Measurements from ENCODE around the gene BCAN.

The BCAN gene

DNA sequence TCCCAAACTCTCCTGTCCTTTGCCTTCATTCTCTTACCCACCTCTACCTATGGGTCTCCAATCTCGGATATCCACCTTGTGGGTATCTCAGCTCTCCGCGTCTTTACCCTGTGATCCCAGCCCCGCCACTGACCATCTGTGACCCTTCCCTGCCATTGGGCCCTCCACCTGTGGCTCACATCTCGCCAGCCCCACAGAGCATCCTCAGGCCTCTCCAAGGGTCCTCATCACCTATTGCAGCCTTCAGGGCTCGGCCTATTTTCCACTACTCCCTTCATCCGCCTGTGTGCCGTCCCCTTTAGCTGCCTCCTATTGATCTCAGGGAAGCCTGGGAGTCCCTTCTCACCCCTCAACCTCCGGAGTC lies 11.1 kb downstream of the BCAN start:
- Histone ChIP-seq H3K18ac (ENCODE audit: low read depth in 1 of 2, low read length in 2 of 2) (no peak overlapping the region), H4K91ac (ENCODE audit: low read length) (no peak overlapping the region), H2BK5ac (ENCODE audit: low read depth, low read length, poor library complexity, severe bottlenecking) (no peak overlapping the region), H2AK5ac (ENCODE audit: low read length, severe bottlenecking) (no peak overlapping the region), H3K27ac (ENCODE audit: low read length, poor library complexity, severe bottlenecking) (no peak overlapping the region), H3K9ac (ENCODE audit: low read length) (no peak overlapping the region), H3K4me1 (ENCODE audit: control insufficient read depth, insufficient read depth, low read depth, low read length) (peaks cover 13% of the 10 kb centered on the region), H3K4ac (ENCODE audit: low read depth in 1 of 2, low read length in 2 of 2) (no peak overlapping the region), H3K23ac (ENCODE audit: low read length in 2 of 2) (no peak overlapping the region), H3K4me3 (ENCODE audit: insufficient read depth in 1 of 2, low read depth in 1 of 2, low read length in 2 of 2) (no peak overlapping the region), H3K36me3 (ENCODE audit: control insufficient read depth in 1 of 2, insufficient read depth in 2 of 2, low read depth in 1 of 2, low read length in 2 of 2) (no peaks in the 10 kb centered on the region), H3K27me3 (ENCODE audit: control insufficient read depth in 1 of 2, insufficient read depth in 1 of 2, low read length in 2 of 2) (peaks cover 90 to 91% of the 10 kb centered on the region in 2 experiments), H2BK120ac (ENCODE audit: low read depth, low read length) (no peak overlapping the region), H2BK12ac (ENCODE audit: low read length in 2 of 2) (no peak overlapping the region), H2BK15ac (ENCODE audit: low read depth, poor library complexity, severe bottlenecking) (no peak overlapping the region), H3K14ac (ENCODE audit: low read length in 2 of 2) (no peak overlapping the region), H3K9me3 (ENCODE audit: control insufficient read depth, low read length) (no peaks in the 10 kb centered on the region), H4K8ac (ENCODE audit: low read length) (no peak overlapping the region), H2AFZ (ENCODE audit: low read depth, low read length) (no peak overlapping the region), H3K4me2 (ENCODE audit: low read length, poor library complexity, severe bottlenecking) (no peak overlapping the region), H3K79me1 (replicated peaks; ENCODE audit: low read length, poor library complexity, severe bottlenecking) (peaks cover 4% of the 10 kb centered on the region)
- 88% methylated on average over 9 of the region's 9 CpGs for WGBS
- no peak for DNase-seq

GRCh38 chr1:156654700-156655099 lies 12.8 kb downstream of the BCAN start:
- no peak overlapping the region for H2BK15ac ChIP-seq (ENCODE audit: low read depth, poor library complexity, severe bottlenecking)
- peaks cover 20% of the 10 kb centered on the region for H3K4me1 ChIP-seq (ENCODE audit: control insufficient read depth, insufficient read depth, low read depth, low read length)
- no peaks in the 10 kb centered on the region for H3K9me3 ChIP-seq (ENCODE audit: control insufficient read depth, low read length)
- no peak overlapping the region for H3K4me3 ChIP-seq (ENCODE audit: insufficient read depth in 1 of 2, low read depth in 1 of 2, low read length in 2 of 2)
- no peak overlapping the region for H3K4ac ChIP-seq (ENCODE audit: low read depth in 1 of 2, low read length in 2 of 2)
- H2AFZ ChIP-seq (ENCODE audit: low read depth, low read length): no peak overlapping the region
- no peak overlapping the region for H2AK5ac ChIP-seq (ENCODE audit: low read length, severe bottlenecking)
- H4K91ac ChIP-seq (ENCODE audit: low read length): no peak overlapping the region
- no peak overlapping the region for H3K4me2 ChIP-seq (ENCODE audit: low read length, poor library complexity, severe bottlenecking)
- no peak overlapping the region for H3K18ac ChIP-seq (ENCODE audit: low read depth in 1 of 2, low read length in 2 of 2)
- H3K27me3 ChIP-seq (ENCODE audit: control insufficient read depth in 1 of 2, insufficient read depth in 1 of 2, low read length in 2 of 2): peaks cover 75 to 79% of the 10 kb centered on the region in 2 experiments
- WGBS: no CpG with 5 or more reads among the region's 1 CpG
- H3K36me3 ChIP-seq (ENCODE audit: control insufficient read depth in 1 of 2, insufficient read depth in 2 of 2, low read depth in 1 of 2, low read length in 2 of 2): peaks cover 0 to 2% of the 10 kb centered on the region in 2 experiments
- H2BK5ac ChIP-seq (ENCODE audit: low read depth, low read length, poor library complexity, severe bottlenecking): no peak overlapping the region
- H2BK12ac ChIP-seq (ENCODE audit: low read length in 2 of 2): no peak overlapping the region
- H4K8ac ChIP-seq (ENCODE audit: low read length): no peak overlapping the region
- H3K27ac ChIP-seq (ENCODE audit: low read length, poor library complexity, severe bottlenecking): no peak overlapping the region
- peaks cover 13% of the 10 kb centered on the region for H3K79me1 ChIP-seq (replicated peaks; ENCODE audit: low read length, poor library complexity, severe bottlenecking)
- no peak overlapping the region for H3K14ac ChIP-seq (ENCODE audit: low read length in 2 of 2)
- no peak overlapping the region for H3K9ac ChIP-seq (ENCODE audit: low read length)
- no peak overlapping the region for H2BK120ac ChIP-seq (ENCODE audit: low read depth, low read length)
- DNase-seq: no peak
- no peak overlapping the region for H3K23ac ChIP-seq (ENCODE audit: low read length in 2 of 2)

DNA sequence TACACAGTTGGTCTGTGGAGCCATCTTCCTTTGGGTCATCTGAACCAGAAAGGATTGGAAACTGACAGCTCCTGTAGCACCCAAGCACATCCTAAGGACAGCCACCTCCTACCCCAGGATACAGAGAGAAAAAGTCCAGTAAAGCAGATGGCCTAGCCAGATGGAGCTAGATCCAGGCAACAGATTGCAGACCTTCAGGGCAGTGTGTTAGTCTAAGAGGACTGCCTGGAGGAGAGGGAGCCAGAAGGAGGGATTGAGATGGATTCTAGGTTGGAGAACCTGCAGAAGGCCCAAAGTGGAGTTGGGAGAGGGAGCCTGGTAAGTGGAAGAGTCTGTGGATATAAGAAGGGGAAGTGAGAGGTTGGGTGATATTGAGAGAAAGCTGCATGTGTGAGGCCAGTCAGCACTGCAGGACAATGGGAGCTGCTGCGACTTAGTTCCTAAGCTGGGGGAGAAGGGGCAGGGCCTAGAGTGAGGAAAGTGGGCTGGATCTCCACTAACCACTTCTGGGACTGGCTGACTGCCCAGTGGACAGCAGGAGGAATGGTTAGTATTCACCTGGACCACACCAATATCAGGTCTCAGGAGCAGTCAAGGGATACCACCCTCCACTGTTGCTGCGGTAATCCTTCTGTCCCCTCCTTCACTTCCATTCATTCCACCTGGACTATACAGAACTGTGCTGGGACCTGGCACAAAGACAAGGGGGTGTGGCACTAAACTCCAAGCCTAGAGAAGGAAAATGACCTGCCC lies 13.4 kb downstream of the BCAN start:
- Histone ChIP-seq H3K4ac (ENCODE audit: low read depth in 1 of 2, low read length in 2 of 2) (no peak overlapping the region), H2BK12ac (ENCODE audit: low read length in 2 of 2) (no peak overlapping the region), H3K27ac (ENCODE audit: low read length, poor library complexity, severe bottlenecking) (no peak overlapping the region), H3K27me3 (ENCODE audit: control insufficient read depth in 1 of 2, insufficient read depth in 1 of 2, low read length in 2 of 2) (peaks cover 69 to 73% of the 10 kb centered on the region in 2 experiments), H3K36me3 (ENCODE audit: control insufficient read depth in 1 of 2, insufficient read depth in 2 of 2, low read depth in 1 of 2, low read length in 2 of 2) (peaks cover 0 to 2% of the 10 kb centered on the region in 2 experiments), H2BK15ac (ENCODE audit: low read depth, poor library complexity, severe bottlenecking) (no peak overlapping the region), H4K8ac (ENCODE audit: low read length) (no peak overlapping the region), H4K91ac (ENCODE audit: low read length) (no peak overlapping the region), H3K4me3 (ENCODE audit: insufficient read depth in 1 of 2, low read depth in 1 of 2, low read length in 2 of 2) (no peak overlapping the region), H2AFZ (ENCODE audit: low read depth, low read length) (no peak overlapping the region), H2BK120ac (ENCODE audit: low read depth, low read length) (no peak overlapping the region), H3K79me1 (replicated peaks; ENCODE audit: low read length, poor library complexity, severe bottlenecking) (peaks cover 13% of the 10 kb centered on the region), H3K4me2 (ENCODE audit: low read length, poor library complexity, severe bottlenecking) (no peak overlapping the region), H3K23ac (ENCODE audit: low read length in 2 of 2) (no peak overlapping the region), H3K14ac (ENCODE audit: low read length in 2 of 2) (no peak overlapping the region), H3K4me1 (ENCODE audit: control insufficient read depth, insufficient read depth, low read depth, low read length) (peaks cover 24% of the 10 kb centered on the region), H3K9me3 (ENCODE audit: control insufficient read depth, low read length) (no peaks in the 10 kb centered on the region), H3K18ac (ENCODE audit: low read depth in 1 of 2, low read length in 2 of 2) (no peak overlapping the region), H3K9ac (ENCODE audit: low read length) (no peak overlapping the region), H2BK5ac (ENCODE audit: low read depth, low read length, poor library complexity, severe bottlenecking) (no peak overlapping the region), H2AK5ac (ENCODE audit: low read length, severe bottlenecking) (no peak overlapping the region)
- no peak for DNase-seq
- 95% methylated on average over 2 of the region's 2 CpGs for WGBS

DNA sequence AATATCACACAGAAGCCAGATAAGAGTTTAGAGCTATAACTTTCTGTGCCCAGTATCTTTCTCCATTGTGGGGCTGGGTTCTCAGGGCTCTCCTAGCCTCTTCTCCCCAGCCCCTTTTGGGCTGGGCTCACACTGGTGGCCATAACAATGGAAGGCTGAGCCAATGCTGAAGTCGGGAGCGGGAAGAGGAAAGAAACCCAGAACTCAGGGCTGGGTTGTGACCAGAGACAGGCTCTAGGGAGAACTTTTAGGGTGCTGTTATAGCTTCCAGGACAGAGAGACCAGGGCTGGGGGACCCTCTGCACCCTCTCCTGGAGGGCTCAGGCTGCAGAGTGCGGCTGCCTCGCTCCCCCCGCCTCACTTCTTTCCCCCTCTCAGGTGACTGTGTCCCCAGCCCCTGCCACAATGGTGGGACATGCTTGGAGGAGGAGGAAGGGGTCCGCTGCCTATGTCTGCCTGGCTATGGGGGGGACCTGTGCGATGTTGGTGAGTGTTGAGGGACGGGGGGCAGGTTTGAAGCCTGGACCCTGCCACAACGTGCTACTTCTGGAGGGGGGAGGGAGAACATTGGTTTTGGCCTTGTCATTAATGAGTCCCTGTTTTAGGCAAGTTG lies 14.1 kb downstream of the BCAN start:
- Histone ChIP-seq H3K27me3 (ENCODE audit: control insufficient read depth in 1 of 2, insufficient read depth in 1 of 2, low read length in 2 of 2) (peaks cover 63 to 66% of the 10 kb centered on the region in 2 experiments), H3K4me1 (ENCODE audit: control insufficient read depth, insufficient read depth, low read depth, low read length) (peaks cover 29% of the 10 kb centered on the region), H2BK120ac (ENCODE audit: low read depth, low read length) (no peak overlapping the region), H4K91ac (ENCODE audit: low read length) (no peak overlapping the region), H2BK15ac (ENCODE audit: low read depth, poor library complexity, severe bottlenecking) (no peak overlapping the region), H3K14ac (ENCODE audit: low read length in 2 of 2) (no peak overlapping the region), H3K9me3 (ENCODE audit: control insufficient read depth, low read length) (no peaks in the 10 kb centered on the region), H3K4ac (ENCODE audit: low read depth in 1 of 2, low read length in 2 of 2) (no peak overlapping the region), H2BK12ac (ENCODE audit: low read length in 2 of 2) (no peak overlapping the region), H3K18ac (ENCODE audit: low read depth in 1 of 2, low read length in 2 of 2) (no peak overlapping the region), H2BK5ac (ENCODE audit: low read depth, low read length, poor library complexity, severe bottlenecking) (no peak overlapping the region), H3K36me3 (ENCODE audit: control insufficient read depth in 1 of 2, insufficient read depth in 2 of 2, low read depth in 1 of 2, low read length in 2 of 2) (peaks cover 0 to 2% of the 10 kb centered on the region in 2 experiments), H3K4me2 (ENCODE audit: low read length, poor library complexity, severe bottlenecking) (no peak overlapping the region), H2AK5ac (ENCODE audit: low read length, severe bottlenecking) (no peak overlapping the region), H3K4me3 (ENCODE audit: insufficient read depth in 1 of 2, low read depth in 1 of 2, low read length in 2 of 2) (no peak overlapping the region), H3K79me1 (replicated peaks; ENCODE audit: low read length, poor library complexity, severe bottlenecking) (peaks cover 13% of the 10 kb centered on the region), H2AFZ (ENCODE audit: low read depth, low read length) (no peak overlapping the region), H3K27ac (ENCODE audit: low read length, poor library complexity, severe bottlenecking) (no peak overlapping the region), H3K23ac (ENCODE audit: low read length in 2 of 2) (no peak overlapping the region), H3K9ac (ENCODE audit: low read length) (no peak overlapping the region), H4K8ac (ENCODE audit: low read length) (no peak overlapping the region)
- DNase-seq: no peak
- WGBS: 91% methylated on average over 5 of the region's 9 CpGs
